NCI-H128 (cell line): ENCODE measurements around the gene NTSR1.

Source experiments
- DNase-seq: peaks from one replicate; lab custom pipeline; 2025; ENCODE audit not compliant: unreplicated experiment; lab: John Stamatoyannopoulos, UW

NTSR1 gene

GRCh38 chr20:62724692-62725595 lies 16.3 kb downstream of the NTSR1 start:
- no peak for DNase-seq

- DNase-seq, result no peak
Measured at GRCh38 chr20:62725596-62726268, 17.1 kb downstream of the NTSR1 start.

GRCh38 chr20:62726276-62726675 lies 17.6 kb downstream of the NTSR1 start:
- DNase-seq, result no peak

GRCh38 chr20:62726716-62727583 lies 18.3 kb downstream of the NTSR1 start:
- no peak for DNase-seq

- DNase-seq, result no peak
Measured at GRCh38 chr20:62727584-62728027, 19.0 kb downstream of the NTSR1 start.

GRCh38 chr20:62728028-62728780 lies 19.6 kb downstream of the NTSR1 start:
- DNase-seq, result no peak

- no peak for DNase-seq
Measured at GRCh38 chr20:62728781-62729300, 20.2 kb downstream of the NTSR1 start.

- DNase-seq, result no peak
Measured at GRCh38 chr20:62730481-62730880, 21.8 kb downstream of the NTSR1 start.

- DNase-seq, result no peak
Measured at GRCh38 chr20:62732031-62732760, 23.6 kb downstream of the NTSR1 start.

- DNase-seq, result no peak
Measured at GRCh38 chr20:62732842-62733525, 24.3 kb downstream of the NTSR1 start.

- no peak for DNase-seq
Measured at GRCh38 chr20:62733526-62733842, 24.8 kb downstream of the NTSR1 start.

- DNase-seq, result no peak
Measured at GRCh38 chr20:62733891-62734290, 25.3 kb downstream of the NTSR1 start.

GRCh38 chr20:62734326-62734725 lies 25.7 kb downstream of the NTSR1 start:
- no peak for DNase-seq

- no peak for DNase-seq
Measured at GRCh38 chr20:62734881-62735280, 26.2 kb downstream of the NTSR1 start.

- no peak for DNase-seq
Measured at GRCh38 chr20:62735331-62735821, 26.7 kb downstream of the NTSR1 start.

- no peak for DNase-seq
Measured at GRCh38 chr20:62736026-62736406, 27.4 kb downstream of the NTSR1 start.

- DNase-seq, result no peak
Measured at GRCh38 chr20:62736407-62737071, 27.9 kb downstream of the NTSR1 start.

GRCh38 chr20:62737271-62737811 lies 28.7 kb downstream of the NTSR1 start:
- DNase-seq, result no peak
